Measurements from ENCODE around the gene AIF1L. TPM values are rescaled to one million over a fixed set of nuclear protein-coding genes. Genes with fewer than 3 reads are reported as not detected.
"Not testable (repeated sequence)": the region's sequence is repeated elsewhere in the genome, so short reads cannot be mapped to it uniquely, and the experiment has no call there.

AIF1L gene
- total RNA-seq, 1 donor, result 0.45 TPM

DNA sequence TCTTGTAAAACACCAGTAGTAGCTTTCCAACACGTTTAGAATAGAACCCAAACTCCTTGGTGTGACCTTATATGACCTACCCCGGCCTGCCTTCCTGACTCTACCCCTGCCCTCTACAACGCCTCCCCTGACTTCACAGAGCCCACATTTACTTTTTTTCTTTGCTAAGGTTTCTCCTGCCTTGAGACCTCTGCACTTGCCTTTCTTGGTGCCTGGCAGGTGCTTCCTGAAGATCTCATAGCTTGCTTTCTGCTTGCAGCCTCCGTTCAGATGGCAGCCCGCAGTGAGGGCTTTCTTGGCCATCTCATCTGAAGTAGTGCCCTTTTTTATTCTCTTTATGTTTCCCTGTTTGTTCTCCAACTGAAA lies 53.3 kb downstream of the AIF1L start:
- no peak for DNase-seq (ENCODE audit: low read depth)
- TF ChIP-seq, protein P1, sequence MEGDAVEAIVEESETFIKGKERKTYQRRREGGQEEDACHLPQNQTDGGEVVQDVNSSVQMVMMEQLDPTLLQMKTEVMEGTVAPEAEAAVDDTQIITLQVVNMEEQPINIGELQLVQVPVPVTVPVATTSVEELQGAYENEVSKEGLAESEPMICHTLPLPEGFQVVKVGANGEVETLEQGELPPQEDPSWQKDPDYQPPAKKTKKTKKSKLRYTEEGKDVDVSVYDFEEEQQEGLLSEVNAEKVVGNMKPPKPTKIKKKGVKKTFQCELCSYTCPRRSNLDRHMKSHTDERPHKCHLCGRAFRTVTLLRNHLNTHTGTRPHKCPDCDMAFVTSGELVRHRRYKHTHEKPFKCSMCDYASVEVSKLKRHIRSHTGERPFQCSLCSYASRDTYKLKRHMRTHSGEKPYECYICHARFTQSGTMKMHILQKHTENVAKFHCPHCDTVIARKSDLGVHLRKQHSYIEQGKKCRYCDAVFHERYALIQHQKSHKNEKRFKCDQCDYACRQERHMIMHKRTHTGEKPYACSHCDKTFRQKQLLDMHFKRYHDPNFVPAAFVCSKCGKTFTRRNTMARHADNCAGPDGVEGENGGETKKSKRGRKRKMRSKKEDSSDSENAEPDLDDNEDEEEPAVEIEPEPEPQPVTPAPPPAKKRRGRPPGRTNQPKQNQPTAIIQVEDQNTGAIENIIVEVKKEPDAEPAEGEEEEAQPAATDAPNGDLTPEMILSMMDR (IDR thresholded peaks at IDR 0.05; ENCODE audit: insufficient read depth, low read length), result no peak
- H3K4me3 ChIP-seq (ENCODE audit: low read depth, low read length), result no peak overlapping the region

DNA sequence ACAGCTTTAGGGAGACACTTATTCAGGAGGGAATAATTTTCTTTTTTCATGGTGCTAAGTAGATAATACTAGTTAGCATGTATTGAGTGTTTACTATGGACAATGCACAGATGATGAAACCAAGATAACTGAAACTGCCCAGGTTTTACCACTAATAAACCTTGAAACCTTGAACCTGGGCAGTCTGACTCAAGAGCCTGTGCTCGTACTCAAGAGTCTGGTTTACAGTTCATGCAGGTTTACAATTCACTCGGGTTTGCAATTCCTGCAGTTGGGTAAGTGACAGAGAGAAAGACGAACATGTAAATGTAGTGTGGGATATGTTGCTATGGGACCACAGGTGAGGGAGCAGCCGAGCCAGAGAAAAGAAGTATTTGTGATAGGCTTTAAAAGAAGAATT lies 57.3 kb downstream of the AIF1L start:
- H3K4me3 ChIP-seq (ENCODE audit: low read depth, low read length), result no peak overlapping the region
- DNase-seq (ENCODE audit: low read depth), result no peak
- TF ChIP-seq, protein P1 (IDR thresholded peaks at IDR 0.05; ENCODE audit: insufficient read depth, low read length), result no peak

DNA sequence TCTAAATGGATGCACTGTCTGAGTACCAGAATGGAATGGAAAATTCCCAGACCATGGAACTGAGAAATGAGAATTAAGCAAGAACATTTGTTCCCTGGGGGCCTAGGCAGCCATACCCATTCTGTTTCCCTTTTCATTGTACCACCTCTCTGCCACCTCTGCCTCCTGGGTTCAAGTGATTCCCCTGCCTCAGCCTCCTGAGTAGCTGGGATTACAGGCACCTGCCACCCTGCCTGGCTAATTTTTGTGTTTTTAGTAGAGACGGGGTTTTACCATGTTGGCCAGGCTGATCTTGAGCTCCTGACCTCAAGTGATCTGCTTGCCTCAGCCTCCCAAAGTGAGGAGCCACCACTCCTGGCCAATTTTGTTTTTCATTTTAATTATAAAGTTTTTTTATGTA lies 62.3 kb downstream of the AIF1L start:
- not testable (repeated sequence) for H3K4me3 ChIP-seq (ENCODE audit: low read depth, low read length); DNase-seq (ENCODE audit: low read depth)

DNA sequence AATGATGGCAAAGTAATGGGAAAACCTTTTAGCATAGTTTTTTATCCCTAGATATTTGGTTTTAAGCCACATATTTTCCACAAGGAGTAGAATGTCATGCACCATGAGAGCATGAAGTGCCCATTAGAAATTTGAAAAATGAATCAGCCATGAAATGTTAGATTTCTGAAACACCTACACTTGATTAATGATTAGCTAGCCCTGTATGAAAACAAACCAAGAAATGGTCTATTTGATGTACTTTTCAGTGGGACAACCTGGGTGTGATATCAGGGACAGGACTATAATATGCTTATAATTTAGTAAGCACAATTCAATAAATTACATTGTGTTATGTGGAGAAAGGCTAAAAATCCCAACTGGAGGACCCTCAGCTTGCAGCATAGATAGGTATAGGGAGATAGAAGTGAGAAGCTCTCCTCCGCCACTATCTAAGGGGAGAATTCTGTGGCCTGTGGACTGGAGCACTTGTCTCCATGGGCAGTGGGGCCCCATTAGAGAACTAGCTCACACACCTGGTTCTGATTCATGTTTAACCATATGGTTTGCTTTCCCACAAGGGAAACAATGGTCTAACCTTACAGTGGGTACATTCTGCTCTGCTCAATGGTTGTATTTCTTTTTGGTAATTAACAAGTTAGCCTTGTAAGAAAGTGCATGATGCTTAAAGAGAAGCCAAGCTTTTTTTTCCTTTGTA lies 64.2 kb downstream of the AIF1L start:
- TF ChIP-seq, protein P1 (IDR thresholded peaks at IDR 0.05; ENCODE audit: insufficient read depth, low read length), result no peak
- H3K4me3 ChIP-seq (ENCODE audit: low read depth, low read length), result no peak overlapping the region
- no peak for DNase-seq (ENCODE audit: low read depth)

DNA sequence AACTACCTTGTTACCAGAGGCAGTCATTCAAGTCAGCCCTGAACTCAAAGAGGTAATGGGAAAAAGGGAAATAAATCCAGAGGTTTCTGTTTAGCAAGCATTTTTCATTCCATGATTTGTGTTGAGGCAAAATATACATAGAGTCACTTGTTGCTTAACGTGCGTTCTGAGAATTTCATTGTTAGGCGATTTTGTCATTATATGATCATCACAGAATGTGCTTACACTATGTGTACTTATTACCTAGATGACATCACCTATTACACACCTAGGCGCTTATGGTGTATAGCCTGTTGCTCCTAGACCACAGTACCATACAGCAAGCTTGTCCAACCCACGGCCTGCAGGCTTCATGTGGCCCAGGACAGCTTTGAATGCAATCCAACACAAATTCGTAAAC lies 65.3 kb downstream of the AIF1L start:
- no peak overlapping the region for H3K4me3 ChIP-seq (ENCODE audit: low read depth, low read length)
- TF ChIP-seq, protein P1 (IDR thresholded peaks at IDR 0.05; ENCODE audit: insufficient read depth, low read length), result no peak
- DNase-seq (ENCODE audit: low read depth), result no peak

DNA sequence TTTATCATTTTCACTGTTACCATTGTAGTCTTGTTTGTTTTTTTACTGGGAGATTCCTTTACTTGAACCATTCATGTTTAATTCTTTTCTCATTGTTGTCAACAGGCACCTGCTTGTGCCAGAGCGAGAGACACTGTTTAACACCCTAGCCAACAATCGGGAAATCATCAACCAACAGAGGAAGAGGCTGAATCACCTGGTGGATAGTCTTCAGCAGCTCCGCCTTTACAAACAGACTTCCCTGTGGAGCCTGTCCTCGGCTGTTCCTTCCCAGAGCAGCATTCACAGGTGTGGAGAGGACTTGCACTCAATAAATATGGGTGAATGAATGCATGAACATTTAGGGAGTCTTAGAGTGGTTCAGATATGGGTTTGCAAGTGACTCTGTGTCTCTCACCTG lies 66.6 kb downstream of the AIF1L start:
- TF ChIP-seq, protein P1 (IDR thresholded peaks at IDR 0.05; ENCODE audit: insufficient read depth, low read length), result no peak

DNA sequence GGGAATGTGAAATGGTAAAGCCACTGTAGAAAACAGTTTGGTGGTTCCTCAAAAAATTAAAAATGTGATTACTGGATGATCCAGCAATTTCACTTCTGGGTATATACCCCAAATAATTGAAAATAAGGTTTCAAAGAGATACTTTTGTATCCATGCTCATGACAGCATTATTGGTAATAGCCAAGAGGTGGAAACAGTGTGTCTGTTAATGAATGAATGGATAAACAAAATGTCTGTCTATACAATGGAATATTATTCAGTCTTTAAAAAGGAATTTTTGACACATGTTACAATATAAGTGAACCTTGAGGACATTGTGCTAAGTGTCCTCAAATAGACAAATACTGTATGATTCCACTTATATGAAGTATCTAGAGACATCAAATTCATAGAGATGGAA lies 69.2 kb downstream of the AIF1L start:
- no peak for DNase-seq (ENCODE audit: low read depth)
- TF ChIP-seq, protein P1 (IDR thresholded peaks at IDR 0.05; ENCODE audit: insufficient read depth, low read length), result no peak
- H3K4me3 ChIP-seq (ENCODE audit: low read depth, low read length), result no peak overlapping the region

More for the DNA sequence above, 66.6 kb downstream of the AIF1L start:
- DNase-seq (ENCODE audit: low read depth), result no peak
- no peak overlapping the region for H3K4me3 ChIP-seq (ENCODE audit: low read depth, low read length)
